ENCODE data around the gene HSD17B12.
"Not testable (repeated sequence)": the region's sequence is repeated elsewhere in the genome, so short reads cannot be mapped to it uniquely, and the experiment has no call there.

Gene HSD17B12

GRCh38 chr11:43738600-43739409 lies 58.3 kb downstream of the HSD17B12 start:
- no peak for DNase-seq (ENCODE audit: low read depth in 1 of 2, low spot score in 1 of 2)

DNA sequence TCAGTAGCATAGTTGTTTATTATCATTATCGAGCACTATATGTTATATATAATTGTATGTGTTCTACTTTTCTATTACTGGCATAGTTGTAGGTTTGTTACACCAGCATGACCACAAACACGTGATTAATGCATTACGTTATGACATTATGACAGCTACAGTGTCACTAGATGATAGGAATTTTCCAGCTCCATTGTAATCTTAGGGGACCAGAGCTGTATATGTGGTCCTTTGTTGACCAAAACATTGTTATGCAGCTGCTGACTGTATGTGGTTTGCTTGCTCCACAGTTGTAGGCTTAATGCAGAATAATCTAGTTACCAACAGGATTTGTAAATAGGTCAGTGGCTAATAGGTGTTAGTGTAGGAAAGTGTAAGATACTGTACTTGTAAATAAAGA lies 66.1 kb downstream of the HSD17B12 start:
- no peak for DNase-seq (ENCODE audit: low read depth in 1 of 2, low spot score in 1 of 2)

DNA sequence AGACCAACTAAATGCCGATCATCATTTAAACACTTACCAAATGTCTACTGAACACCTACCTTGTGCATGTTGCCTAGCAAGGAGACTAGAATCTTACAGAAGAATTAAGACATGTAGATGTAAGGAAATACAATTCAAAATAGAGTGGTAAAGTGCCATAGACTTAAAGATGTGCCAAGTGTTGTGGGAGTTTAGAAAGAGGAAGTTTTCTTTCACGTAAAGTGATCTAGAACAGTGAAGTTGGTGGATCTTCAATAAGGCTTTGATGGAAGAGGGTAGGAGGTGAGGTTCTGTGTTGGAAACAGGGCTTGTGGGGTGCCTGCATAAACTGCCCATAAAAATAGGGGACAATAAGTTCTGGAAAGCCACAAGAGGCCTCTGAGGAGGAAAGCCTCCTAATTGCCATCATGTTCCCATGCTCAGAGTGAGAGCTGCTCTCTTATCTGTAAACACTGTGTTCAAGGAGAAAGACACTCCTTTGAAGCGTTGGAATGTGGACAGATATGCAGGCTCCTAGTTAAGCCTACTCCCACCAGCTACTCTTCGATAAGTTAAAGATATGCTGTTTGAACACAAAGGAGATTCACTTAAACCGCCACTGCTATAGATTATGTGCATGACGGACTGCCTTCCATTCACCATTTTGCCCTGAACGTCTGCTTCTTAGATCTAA lies 66.7 kb downstream of the HSD17B12 start:
- no peak for DNase-seq (ENCODE audit: low read depth in 1 of 2, low spot score in 1 of 2)

GRCh38 chr11:43748095-43748494 lies 67.6 kb downstream of the HSD17B12 start:
- DNase-seq (ENCODE audit: low read depth in 1 of 2, low spot score in 1 of 2), result no peak

- no peak for DNase-seq (ENCODE audit: low read depth in 1 of 2, low spot score in 1 of 2)
These were observed 71.2 kb downstream of the HSD17B12 start for GRCh38 chr11:43751726-43752125.

DNA sequence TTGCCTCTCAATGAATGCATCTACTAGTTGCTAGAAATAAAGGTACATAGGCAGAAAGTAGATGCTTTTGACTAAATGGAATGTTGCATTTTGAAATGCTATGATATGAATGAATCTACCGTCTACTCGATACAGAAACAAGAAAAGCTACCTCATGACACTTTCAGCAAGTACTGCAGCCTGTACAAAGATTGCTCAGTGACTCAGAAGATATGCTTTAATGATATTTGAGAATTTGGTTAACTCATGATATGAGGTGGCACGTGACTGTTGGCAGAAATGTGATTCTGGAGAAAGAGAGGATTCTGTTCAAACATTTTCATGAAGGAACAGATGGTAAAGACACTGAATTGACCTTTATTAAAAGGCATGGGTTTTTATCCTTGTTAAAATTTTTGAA lies 76.0 kb downstream of the HSD17B12 start:
- DNase-seq (ENCODE audit: low read depth in 1 of 2, low spot score in 1 of 2), result no peak

GRCh38 chr11:43758927-43759326 lies 78.4 kb downstream of the HSD17B12 start:
- DNase-seq (ENCODE audit: low read depth in 1 of 2, low spot score in 1 of 2), result no peak

GRCh38 chr11:43760902-43761301 lies 80.4 kb downstream of the HSD17B12 start:
- DNase-seq (ENCODE audit: low read depth in 1 of 2, low spot score in 1 of 2), result no peak

DNA sequence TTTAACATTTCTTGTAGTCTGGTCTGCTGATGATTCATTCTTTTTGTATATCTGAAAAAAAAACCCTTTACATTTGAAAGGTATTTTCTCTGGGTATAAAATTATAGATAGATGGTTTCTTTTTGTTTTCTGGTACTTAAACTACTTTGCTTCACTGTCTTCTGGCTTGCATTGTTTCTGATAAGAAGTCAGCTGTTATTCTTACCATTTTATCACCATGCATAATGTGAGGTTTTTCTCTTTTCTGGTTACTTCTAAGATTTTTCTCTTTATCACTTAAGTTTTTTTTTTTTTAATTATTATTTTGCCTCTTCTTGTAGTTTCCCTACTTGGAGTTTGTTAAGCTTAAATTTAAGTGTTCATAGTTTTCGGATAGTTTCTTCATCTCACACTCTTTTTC lies 84.7 kb downstream of the HSD17B12 start:
- no peak for DNase-seq (ENCODE audit: low read depth in 1 of 2, low spot score in 1 of 2)

- not testable (repeated sequence) for DNase-seq (ENCODE audit: low read depth in 1 of 2, low spot score in 1 of 2)
These were observed 88.1 kb downstream of the HSD17B12 start for GRCh38 chr11:43768654-43769053.

DNA sequence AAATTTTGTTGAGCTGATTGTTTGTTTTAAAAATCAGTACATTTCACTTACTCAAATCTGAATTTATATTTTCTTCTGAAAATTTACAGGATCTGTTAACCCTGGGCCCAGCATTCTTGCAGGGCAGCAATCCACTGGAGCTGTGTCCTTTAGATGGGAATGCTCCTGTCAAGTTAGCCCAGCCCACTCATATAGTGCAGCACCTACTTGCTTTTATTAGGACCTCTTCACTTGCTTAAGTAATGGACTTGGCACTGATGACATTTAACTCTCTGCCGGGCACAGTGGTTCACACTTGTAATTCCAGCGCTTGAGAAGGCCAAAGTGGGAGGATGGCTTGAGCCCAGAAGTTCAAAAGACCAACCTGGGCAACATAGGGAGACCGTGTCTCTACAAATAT lies 89.6 kb downstream of the HSD17B12 start:
- DNase-seq (ENCODE audit: low read depth in 1 of 2, low spot score in 1 of 2), result no peak

- no peak for DNase-seq (ENCODE audit: low read depth in 1 of 2, low spot score in 1 of 2)
These were observed 92.2 kb downstream of the HSD17B12 start for GRCh38 chr11:43772733-43773132.

GRCh38 chr11:43774786-43775185 lies 94.2 kb downstream of the HSD17B12 start:
- DNase-seq (ENCODE audit: low read depth in 1 of 2, low spot score in 1 of 2), result no peak

GRCh38 chr11:43779306-43779705 lies 98.8 kb downstream of the HSD17B12 start:
- DNase-seq (ENCODE audit: low read depth in 1 of 2, low spot score in 1 of 2), result no peak

DNA sequence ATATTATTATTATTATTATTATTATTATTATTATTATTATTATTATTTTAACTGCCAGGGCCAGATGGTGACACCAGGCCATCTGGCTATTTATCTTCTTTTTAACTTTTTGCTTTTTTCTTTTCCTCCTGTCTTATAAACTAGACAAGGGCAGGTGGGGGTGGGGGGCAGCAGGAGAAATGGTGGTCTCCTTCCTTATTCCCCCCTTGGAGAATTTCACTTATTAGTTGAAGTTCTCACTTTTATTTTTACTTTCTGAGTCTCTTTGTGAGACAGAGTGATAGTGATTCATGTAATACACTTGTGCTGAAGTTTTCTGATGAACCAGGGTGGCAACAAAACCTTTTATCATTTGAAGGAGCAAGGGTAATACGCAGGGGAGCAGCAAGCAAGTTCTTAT lies 103.8 kb downstream of the HSD17B12 start:
- DNase-seq (ENCODE audit: low read depth in 1 of 2, low spot score in 1 of 2), result no peak

DNA sequence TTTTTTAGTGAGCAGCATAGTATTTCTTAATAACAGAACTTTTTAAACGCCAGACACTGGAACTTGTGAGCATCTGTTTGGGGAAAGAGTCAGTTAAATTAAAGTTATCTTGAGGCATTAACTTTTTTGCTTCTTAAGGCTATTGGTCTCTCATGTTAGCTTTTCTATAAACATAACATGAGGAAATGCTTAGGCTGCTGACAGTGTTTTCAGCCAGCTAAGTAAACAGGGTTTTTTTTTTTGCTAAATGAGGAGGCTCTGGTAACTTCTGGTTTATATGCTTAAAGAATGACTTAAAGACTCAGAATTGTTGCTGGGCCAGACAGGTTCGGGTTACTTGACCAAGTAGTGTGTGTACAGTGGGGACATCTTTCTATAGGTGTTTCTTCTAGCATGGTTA lies 104.3 kb downstream of the HSD17B12 start:
- DNase-seq (ENCODE audit: low read depth in 1 of 2, low spot score in 1 of 2), result no peak

DNA sequence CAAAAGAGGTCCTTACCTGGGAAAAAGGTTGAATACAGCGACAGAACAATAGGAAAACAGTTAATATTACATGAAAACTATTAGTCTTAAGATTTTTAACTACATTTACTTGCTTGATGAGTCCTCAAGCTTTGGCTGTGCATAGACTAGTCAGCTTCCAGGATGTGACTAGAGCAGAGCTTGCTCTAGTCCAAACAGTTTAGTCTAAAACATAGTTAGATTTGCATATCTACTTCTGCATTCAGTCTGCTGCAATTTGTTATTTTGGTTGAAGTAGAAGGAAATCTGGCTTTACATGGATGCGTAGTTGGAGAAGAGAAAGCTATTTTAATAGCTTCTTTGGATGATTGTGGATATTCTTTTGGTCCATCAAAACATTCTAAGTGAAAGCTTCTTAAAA lies 104.8 kb downstream of the HSD17B12 start:
- DNase-seq (ENCODE audit: low read depth in 1 of 2, low spot score in 1 of 2), result no peak

DNA sequence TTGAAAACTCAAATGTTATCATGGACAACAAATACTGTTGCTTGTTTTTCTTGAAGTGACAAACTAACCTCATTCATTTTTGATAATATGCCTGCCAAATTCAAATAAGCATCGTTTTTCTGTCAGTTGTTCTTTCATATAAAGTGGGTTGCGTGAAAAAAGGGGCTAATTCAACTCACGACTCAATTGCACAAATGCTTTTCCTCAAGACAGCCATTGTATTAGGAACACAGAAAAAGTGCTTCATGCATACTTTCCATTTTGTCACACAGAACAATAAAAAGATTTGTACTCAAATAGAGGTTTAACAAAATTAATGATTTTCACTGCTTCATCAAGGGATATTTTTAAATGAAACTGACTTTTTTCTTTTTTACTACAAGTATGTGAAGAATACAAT lies 105.5 kb downstream of the HSD17B12 start:
- no peak for DNase-seq (ENCODE audit: low read depth in 1 of 2, low spot score in 1 of 2)

GRCh38 chr11:43787824-43788223 lies 107.3 kb downstream of the HSD17B12 start:
- DNase-seq (ENCODE audit: low read depth in 1 of 2, low spot score in 1 of 2), result no peak

- no peak for DNase-seq (ENCODE audit: low read depth in 1 of 2, low spot score in 1 of 2)
These were observed 107.9 kb downstream of the HSD17B12 start for GRCh38 chr11:43788421-43788820.

GRCh38 chr11:43789700-43790443 lies 109.3 kb downstream of the HSD17B12 start:
- no peak for DNase-seq (ENCODE audit: low read depth in 1 of 2, low spot score in 1 of 2)

DNA sequence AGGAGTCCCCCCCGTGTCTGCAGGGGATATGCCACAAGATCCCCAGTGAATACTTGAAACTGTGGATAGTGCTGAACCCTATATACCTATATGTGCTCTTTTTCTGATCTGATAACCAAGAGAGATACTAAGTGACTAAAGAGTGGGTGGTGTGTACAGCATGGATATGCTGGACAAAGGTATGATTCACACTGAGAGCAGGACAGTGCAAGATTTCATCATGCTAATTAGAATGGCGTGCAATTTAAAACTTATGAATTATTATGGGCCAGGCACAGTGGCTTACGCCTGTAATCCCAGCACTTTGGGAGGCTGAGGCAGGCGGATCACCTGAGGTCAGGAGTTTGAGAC lies 109.9 kb downstream of the HSD17B12 start:
- DNase-seq (ENCODE audit: low read depth in 1 of 2, low spot score in 1 of 2), result no peak

Measured in activated CD4-positive, alpha-beta T cell treated with anti-CD3 and anti-CD28 coated beads, Interleukin-2, amount 50 U/mL, for 24 hours (primary cell).